WTC11 (cell line): ENCODE data around the gene SMIM17. TPM values are rescaled to one million over a fixed set of nuclear protein-coding genes. Genes with fewer than 3 reads are reported as not detected.

Experiments
- CREB1 ChIP-seq: sonication (generic); formaldehyde crosslinking; IDR thresholded peaks from 2 replicates; pipeline ENCODE4 v1.8.0; 2023; ENCODE audit warnings: mild to moderate bottlenecking, missing genetic modification reagents
- CREM ChIP-seq: sonication (generic); formaldehyde crosslinking; IDR thresholded peaks from 2 replicates; pipeline ENCODE4 v1.8.1; 2022; ENCODE audit warnings: mild to moderate bottlenecking, missing genetic modification reagents, moderate library complexity
- FOXK1 ChIP-seq: sonication (generic); formaldehyde crosslinking; IDR thresholded peaks from 2 replicates; pipeline ENCODE4 v1.8.0; 2022; ENCODE audit warnings: mild to moderate bottlenecking, moderate library complexity, missing genetic modification reagents
- GTF2I ChIP-seq: fragments of 250-450 bp; sonication (Bioruptor Pico); conservative IDR thresholded peaks from 2 replicates; pipeline ENCODE4 v1.4.0; 2021; ENCODE audit warnings: mild to moderate bottlenecking
- HMGA2 ChIP-seq: fragments of 250-450 bp; sonication (Bioruptor Pico); IDR thresholded peaks from 2 replicates; pipeline ENCODE4 v1.4.0; 2021; ENCODE audit warnings: mild to moderate bottlenecking, moderate library complexity
- JAZF1 ChIP-seq: fragments of 250-450 bp; sonication (Bioruptor Pico); IDR thresholded peaks from 2 replicates; pipeline ENCODE4 v1.9.0; 2021; ENCODE audit warnings: moderate library complexity, mild to moderate bottlenecking, inconsistent platforms
- JUN ChIP-seq: sonication (generic); formaldehyde crosslinking; IDR thresholded peaks from 2 replicates; pipeline ENCODE4 v1.8.0; 2023; ENCODE audit warnings: mild to moderate bottlenecking, missing genetic modification reagents
- NR1H2 ChIP-seq: sonication (generic); formaldehyde crosslinking; IDR thresholded peaks from 2 replicates; pipeline ENCODE4 v1.9.0; 2021; ENCODE audit warnings: mild to moderate bottlenecking, moderate library complexity, missing genetic modification reagents
- OVOL2 ChIP-seq: fragments of 250-450 bp; sonication (Bioruptor Pico); IDR thresholded peaks from 2 replicates; pipeline ENCODE4 v1.9.0; 2021; ENCODE audit warnings: mild to moderate bottlenecking, borderline replicate concordance
- RORB ChIP-seq: fragments of 250-450 bp; sonication (Bioruptor Pico); IDR thresholded peaks from 2 replicates; pipeline ENCODE4 v1.9.0; 2021; ENCODE audit warnings: mild to moderate bottlenecking
- SMAD3 ChIP-seq: sonication (generic); formaldehyde crosslinking; IDR thresholded peaks from 2 replicates; pipeline ENCODE4 v1.8.0; 2022; ENCODE audit warnings: missing genetic modification reagents, mild to moderate bottlenecking, borderline replicate concordance
- ZBTB21 ChIP-seq: sonication (generic); formaldehyde crosslinking; IDR thresholded peaks from 2 replicates; pipeline ENCODE4 v1.8.1; 2023; ENCODE audit warnings: mild to moderate bottlenecking, missing genetic modification reagents, borderline replicate concordance
- ZNF121 ChIP-seq: sonication (generic); formaldehyde crosslinking; IDR thresholded peaks from 2 replicates; pipeline ENCODE4 v1.8.0; 2023; ENCODE audit warnings: missing genetic modification reagents
- ZNF138 ChIP-seq: sonication (generic); formaldehyde crosslinking; conservative IDR thresholded peaks from 2 replicates; pipeline ENCODE4 v1.8.1; 2022; ENCODE audit warnings: mild to moderate bottlenecking, moderate library complexity, missing genetic modification reagents
- ZNF396 ChIP-seq: fragments of 250-450 bp; sonication (Bioruptor Pico); IDR thresholded peaks from 2 replicates; pipeline ENCODE4 v1.8.0; 2021; ENCODE audit warnings: mild to moderate bottlenecking, moderate library complexity, borderline replicate concordance
- ZNF416 ChIP-seq: fragments of 250-450 bp; sonication (Bioruptor Pico); IDR thresholded peaks from 2 replicates; pipeline ENCODE4 v1.9.0; 2021; ENCODE audit warnings: mild to moderate bottlenecking, inconsistent platforms
- total RNA-seq: library from RNA; stranded (reverse); gene quantifications from 3 replicates; pipeline ENCODE4 v1.2.3, GENCODE V29; 2021
- TF ChIP-seq, protein P1 (sequence below): sonication (generic); formaldehyde crosslinking; IDR thresholded peaks from 2 replicates; pipeline ENCODE4 v1.8.1; 2023; ENCODE audit warnings: mild to moderate bottlenecking, missing genetic modification reagents, moderate library complexity
- TF ChIP-seq, protein P2 (sequence below): sonication (generic); formaldehyde crosslinking; IDR thresholded peaks from 2 replicates; pipeline ENCODE4 v1.8.1; 2022; ENCODE audit warnings: mild to moderate bottlenecking, moderate library complexity, missing genetic modification reagents
- TF ChIP-seq, protein P3 (sequence below): fragments of 200-600 bp; IDR thresholded peaks from 2 replicates; pipeline ENCODE4 v1.8.0; 2022; ENCODE audit warnings: antibody characterized with exemption
- TF ChIP-seq, protein P4 (sequence below): sonication (generic); formaldehyde crosslinking; IDR thresholded peaks from 2 replicates; pipeline ENCODE4 v1.8.0; 2022; ENCODE audit warnings: missing genetic modification reagents
- TF ChIP-seq, protein P5 (sequence below): sonication (generic); formaldehyde crosslinking; IDR thresholded peaks from 2 replicates; pipeline ENCODE4 v1.8.1; 2022; ENCODE audit warnings: missing genetic modification reagents, borderline replicate concordance
- TF ChIP-seq, protein P6 (sequence below): sonication (generic); formaldehyde crosslinking; IDR thresholded peaks from 2 replicates; pipeline ENCODE4 v1.8.1; 2022; ENCODE audit warnings: mild to moderate bottlenecking, missing genetic modification reagents, moderate library complexity, borderline replicate concordance
- TF ChIP-seq, protein P7 (sequence below): sonication (generic); formaldehyde crosslinking; IDR thresholded peaks from 2 replicates; pipeline ENCODE4 v1.8.0; 2023; ENCODE audit warnings: missing genetic modification reagents
- TF ChIP-seq, protein P8 (sequence below): fragments of 250-450 bp; sonication (Bioruptor Pico); IDR thresholded peaks from 2 replicates; pipeline ENCODE4 v1.9.0; 2021; ENCODE audit warnings: moderate library complexity, mild to moderate bottlenecking, inconsistent platforms, borderline replicate concordance
- TF ChIP-seq, protein P9 (sequence below): sonication (generic); formaldehyde crosslinking; IDR thresholded peaks from 2 replicates; pipeline ENCODE4 v1.8.1; 2023; ENCODE audit warnings: mild to moderate bottlenecking, missing genetic modification reagents, moderate library complexity
- TF ChIP-seq, protein P10 (sequence below): sonication (generic); formaldehyde crosslinking; IDR thresholded peaks from 2 replicates; pipeline ENCODE4 v1.8.0; 2022; ENCODE audit warnings: mild to moderate bottlenecking, missing genetic modification reagents

The SMIM17 gene
- total RNA-seq, 1 experiment from 2014 or later: 0.15 TPM

DNA sequence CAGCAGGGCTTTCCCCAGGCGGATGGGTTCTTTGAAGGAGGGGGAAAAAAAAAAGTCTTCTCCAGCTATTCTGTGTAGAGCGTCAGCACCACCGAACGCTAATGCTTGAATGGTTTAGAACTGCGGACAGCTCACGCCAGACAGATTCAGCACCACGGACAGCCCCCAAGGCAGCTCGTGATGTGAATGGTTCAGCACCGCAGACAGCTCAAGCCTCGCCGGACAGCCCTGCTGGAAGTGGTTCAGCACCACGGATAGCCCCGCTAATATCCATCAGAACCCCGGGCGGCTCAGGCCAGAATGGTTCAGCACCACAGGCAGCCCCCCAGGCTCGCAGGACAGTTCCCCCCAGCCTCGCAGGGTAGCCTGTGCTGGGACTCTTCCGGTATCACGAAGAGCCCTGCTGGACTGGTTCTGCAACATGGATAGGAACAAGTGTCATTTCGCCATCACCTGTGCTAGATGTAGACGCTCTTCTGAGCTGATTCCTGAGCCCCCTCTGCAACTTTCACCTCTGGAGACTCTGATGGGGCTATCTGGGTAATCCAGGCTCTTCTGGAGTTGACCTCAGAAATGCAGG lies 4.9 kb upstream of the SMIM17 start (continued):
- TF ChIP-seq JUN (CRISPR knock-in tag) (peak; percentile 100), CREB1 (CRISPR knock-in tag) (peak; percentile 86), ZNF138 (CRISPR knock-in tag) (no peak; the same call in 1 of the 2 replicates), ZNF416 (CRISPR knock-in tag) (no peak), SMAD3 (peak; percentile 99; the same call in 1 of the 2 replicates), RORB (no peak), JAZF1 (CRISPR knock-in tag) (no peak), CREM (CRISPR knock-in tag) (peak; percentile 95), OVOL2 (CRISPR knock-in tag) (no peak), FOXK1 (CRISPR knock-in tag) (peak; percentile 98), NR1H2 (CRISPR knock-in tag) (peak; percentile 95), ZNF396 (CRISPR knock-in tag) (peak; percentile 84; the same call in 1 of the 2 replicates), GTF2I (CRISPR knock-in tag) (no peak), ZBTB21 (peak; percentile 96), HMGA2 (CRISPR knock-in tag) (no peak), ZNF121 (CRISPR knock-in tag) (peak; percentile 79)
- TF ChIP-seq, protein P1, sequence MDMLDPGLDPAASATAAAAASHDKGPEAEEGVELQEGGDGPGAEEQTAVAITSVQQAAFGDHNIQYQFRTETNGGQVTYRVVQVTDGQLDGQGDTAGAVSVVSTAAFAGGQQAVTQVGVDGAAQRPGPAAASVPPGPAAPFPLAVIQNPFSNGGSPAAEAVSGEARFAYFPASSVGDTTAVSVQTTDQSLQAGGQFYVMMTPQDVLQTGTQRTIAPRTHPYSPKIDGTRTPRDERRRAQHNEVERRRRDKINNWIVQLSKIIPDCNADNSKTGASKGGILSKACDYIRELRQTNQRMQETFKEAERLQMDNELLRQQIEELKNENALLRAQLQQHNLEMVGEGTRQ (CRISPR knock-in tag): peak; percentile 65
- TF ChIP-seq, protein P2, sequence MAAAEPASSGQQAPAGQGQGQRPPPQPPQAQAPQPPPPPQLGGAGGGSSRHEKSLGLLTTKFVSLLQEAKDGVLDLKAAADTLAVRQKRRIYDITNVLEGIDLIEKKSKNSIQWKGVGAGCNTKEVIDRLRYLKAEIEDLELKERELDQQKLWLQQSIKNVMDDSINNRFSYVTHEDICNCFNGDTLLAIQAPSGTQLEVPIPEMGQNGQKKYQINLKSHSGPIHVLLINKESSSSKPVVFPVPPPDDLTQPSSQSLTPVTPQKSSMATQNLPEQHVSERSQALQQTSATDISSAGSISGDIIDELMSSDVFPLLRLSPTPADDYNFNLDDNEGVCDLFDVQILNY (CRISPR knock-in tag): peak; percentile 97
- TF ChIP-seq, protein P3, sequence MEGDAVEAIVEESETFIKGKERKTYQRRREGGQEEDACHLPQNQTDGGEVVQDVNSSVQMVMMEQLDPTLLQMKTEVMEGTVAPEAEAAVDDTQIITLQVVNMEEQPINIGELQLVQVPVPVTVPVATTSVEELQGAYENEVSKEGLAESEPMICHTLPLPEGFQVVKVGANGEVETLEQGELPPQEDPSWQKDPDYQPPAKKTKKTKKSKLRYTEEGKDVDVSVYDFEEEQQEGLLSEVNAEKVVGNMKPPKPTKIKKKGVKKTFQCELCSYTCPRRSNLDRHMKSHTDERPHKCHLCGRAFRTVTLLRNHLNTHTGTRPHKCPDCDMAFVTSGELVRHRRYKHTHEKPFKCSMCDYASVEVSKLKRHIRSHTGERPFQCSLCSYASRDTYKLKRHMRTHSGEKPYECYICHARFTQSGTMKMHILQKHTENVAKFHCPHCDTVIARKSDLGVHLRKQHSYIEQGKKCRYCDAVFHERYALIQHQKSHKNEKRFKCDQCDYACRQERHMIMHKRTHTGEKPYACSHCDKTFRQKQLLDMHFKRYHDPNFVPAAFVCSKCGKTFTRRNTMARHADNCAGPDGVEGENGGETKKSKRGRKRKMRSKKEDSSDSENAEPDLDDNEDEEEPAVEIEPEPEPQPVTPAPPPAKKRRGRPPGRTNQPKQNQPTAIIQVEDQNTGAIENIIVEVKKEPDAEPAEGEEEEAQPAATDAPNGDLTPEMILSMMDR: no peak
- TF ChIP-seq, protein P4, sequence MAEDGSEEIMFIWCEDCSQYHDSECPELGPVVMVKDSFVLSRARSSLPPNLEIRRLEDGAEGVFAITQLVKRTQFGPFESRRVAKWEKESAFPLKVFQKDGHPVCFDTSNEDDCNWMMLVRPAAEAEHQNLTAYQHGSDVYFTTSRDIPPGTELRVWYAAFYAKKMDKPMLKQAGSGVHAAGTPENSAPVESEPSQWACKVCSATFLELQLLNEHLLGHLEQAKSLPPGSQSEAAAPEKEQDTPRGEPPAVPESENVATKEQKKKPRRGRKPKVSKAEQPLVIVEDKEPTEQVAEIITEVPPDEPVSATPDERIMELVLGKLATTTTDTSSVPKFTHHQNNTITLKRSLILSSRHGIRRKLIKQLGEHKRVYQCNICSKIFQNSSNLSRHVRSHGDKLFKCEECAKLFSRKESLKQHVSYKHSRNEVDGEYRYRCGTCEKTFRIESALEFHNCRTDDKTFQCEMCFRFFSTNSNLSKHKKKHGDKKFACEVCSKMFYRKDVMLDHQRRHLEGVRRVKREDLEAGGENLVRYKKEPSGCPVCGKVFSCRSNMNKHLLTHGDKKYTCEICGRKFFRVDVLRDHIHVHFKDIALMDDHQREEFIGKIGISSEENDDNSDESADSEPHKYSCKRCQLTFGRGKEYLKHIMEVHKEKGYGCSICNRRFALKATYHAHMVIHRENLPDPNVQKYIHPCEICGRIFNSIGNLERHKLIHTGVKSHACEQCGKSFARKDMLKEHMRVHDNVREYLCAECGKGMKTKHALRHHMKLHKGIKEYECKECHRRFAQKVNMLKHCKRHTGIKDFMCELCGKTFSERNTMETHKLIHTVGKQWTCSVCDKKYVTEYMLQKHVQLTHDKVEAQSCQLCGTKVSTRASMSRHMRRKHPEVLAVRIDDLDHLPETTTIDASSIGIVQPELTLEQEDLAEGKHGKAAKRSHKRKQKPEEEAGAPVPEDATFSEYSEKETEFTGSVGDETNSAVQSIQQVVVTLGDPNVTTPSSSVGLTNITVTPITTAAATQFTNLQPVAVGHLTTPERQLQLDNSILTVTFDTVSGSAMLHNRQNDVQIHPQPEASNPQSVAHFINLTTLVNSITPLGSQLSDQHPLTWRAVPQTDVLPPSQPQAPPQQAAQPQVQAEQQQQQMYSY (CRISPR knock-in tag): peak; percentile 71
- TF ChIP-seq, protein P5, sequence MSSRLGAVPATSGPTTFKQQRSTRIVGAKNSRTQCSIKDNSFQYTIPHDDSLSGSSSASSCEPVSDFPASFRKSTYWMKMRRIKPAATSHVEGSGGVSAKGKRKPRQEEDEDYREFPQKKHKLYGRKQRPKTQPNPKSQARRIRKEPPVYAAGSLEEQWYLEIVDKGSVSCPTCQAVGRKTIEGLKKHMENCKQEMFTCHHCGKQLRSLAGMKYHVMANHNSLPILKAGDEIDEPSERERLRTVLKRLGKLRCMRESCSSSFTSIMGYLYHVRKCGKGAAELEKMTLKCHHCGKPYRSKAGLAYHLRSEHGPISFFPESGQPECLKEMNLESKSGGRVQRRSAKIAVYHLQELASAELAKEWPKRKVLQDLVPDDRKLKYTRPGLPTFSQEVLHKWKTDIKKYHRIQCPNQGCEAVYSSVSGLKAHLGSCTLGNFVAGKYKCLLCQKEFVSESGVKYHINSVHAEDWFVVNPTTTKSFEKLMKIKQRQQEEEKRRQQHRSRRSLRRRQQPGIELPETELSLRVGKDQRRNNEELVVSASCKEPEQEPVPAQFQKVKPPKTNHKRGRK (CRISPR knock-in tag): peak; percentile 94
- TF ChIP-seq, protein P6, sequence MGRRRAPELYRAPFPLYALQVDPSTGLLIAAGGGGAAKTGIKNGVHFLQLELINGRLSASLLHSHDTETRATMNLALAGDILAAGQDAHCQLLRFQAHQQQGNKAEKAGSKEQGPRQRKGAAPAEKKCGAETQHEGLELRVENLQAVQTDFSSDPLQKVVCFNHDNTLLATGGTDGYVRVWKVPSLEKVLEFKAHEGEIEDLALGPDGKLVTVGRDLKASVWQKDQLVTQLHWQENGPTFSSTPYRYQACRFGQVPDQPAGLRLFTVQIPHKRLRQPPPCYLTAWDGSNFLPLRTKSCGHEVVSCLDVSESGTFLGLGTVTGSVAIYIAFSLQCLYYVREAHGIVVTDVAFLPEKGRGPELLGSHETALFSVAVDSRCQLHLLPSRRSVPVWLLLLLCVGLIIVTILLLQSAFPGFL: peak; percentile 99
- TF ChIP-seq, protein P7, sequence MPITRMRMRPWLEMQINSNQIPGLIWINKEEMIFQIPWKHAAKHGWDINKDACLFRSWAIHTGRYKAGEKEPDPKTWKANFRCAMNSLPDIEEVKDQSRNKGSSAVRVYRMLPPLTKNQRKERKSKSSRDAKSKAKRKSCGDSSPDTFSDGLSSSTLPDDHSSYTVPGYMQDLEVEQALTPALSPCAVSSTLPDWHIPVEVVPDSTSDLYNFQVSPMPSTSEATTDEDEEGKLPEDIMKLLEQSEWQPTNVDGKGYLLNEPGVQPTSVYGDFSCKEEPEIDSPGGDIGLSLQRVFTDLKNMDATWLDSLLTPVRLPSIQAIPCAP (CRISPR knock-in tag): peak; percentile 99
- TF ChIP-seq, protein P8, sequence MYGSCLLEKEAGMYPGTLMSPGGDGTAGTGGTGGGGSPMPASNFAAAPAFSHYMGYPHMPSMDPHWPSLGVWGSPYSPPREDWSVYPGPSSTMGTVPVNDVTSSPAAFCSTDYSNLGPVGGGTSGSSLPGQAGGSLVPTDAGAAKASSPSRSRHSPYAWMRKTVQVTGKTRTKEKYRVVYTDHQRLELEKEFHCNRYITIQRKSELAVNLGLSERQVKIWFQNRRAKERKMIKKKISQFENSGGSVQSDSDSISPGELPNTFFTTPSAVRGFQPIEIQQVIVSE (CRISPR knock-in tag): no peak
- TF ChIP-seq, protein P9, sequence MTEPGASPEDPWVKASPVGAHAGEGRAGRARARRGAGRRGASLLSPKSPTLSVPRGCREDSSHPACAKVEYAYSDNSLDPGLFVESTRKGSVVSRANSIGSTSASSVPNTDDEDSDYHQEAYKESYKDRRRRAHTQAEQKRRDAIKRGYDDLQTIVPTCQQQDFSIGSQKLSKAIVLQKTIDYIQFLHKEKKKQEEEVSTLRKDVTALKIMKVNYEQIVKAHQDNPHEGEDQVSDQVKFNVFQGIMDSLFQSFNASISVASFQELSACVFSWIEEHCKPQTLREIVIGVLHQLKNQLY (CRISPR knock-in tag): peak; percentile 98
- TF ChIP-seq, protein P10, sequence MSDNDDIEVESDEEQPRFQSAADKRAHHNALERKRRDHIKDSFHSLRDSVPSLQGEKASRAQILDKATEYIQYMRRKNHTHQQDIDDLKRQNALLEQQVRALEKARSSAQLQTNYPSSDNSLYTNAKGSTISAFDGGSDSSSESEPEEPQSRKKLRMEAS (CRISPR knock-in tag): peak; percentile 95
